Esophagus squamous epithelium (tissue), 4 donors: ENCODE measurements around the gene GLIPR2.

Experiments
- CTCF ChIP-seq, 6 experiments: fragments of 450-650 bp in 4 of 6; fragments of 200-600 bp in 2 of 6; sonication (generic) in 2 of 6; IDR thresholded peaks; one replicate each; pipeline ENCODE4 v1.5.1; 2016 to 2019; ENCODE audit warnings: antibody characterized with exemption in 6 of 6, mild to moderate bottlenecking in 4 of 6, moderate library complexity in 4 of 6
- POLR2A ChIP-seq, 4 donors: fragments of 450-650 bp; IDR thresholded peaks; one replicate each; pipeline ENCODE4 v1.6.1; 2017; ENCODE audit warnings: antibody characterized with exemption in 4 of 4, mild to moderate bottlenecking in 4 of 4, moderate library complexity in 3 of 4

GRCh38 chr9:36187414-36187813 lies 50.9 kb downstream of the GLIPR2 start:
- no peak for TF ChIP-seq CTCF (IDR thresholded peaks at IDR 0.05)
- TF ChIP-seq POLR2A (IDR thresholded peaks at IDR 0.05): no peak
